Karpas-422 (cell line): ENCODE results near the gene UNG. TPM values are rescaled to one million over a fixed set of nuclear protein-coding genes. Genes with fewer than 3 reads are reported as not detected.
A peak's percentile ranks its signal among the peaks of the same experiment; 100 is the strongest.

Experiments
- DNase-seq: peaks from one replicate; pipeline ENCODE4 v3.0.0-alpha.2; 2015
- H2AFZ ChIP-seq: fragments of 200-600 bp; sonication (generic); 2 replicates; pipeline ENCODE4 v1.6.1; 2014; ENCODE audit warnings: antibody characterized with exemption, low read length, mixed read lengths
- H3K27ac ChIP-seq: fragments of 200-600 bp; sonication (generic); 2 replicates; pipeline ENCODE4 v1.5.1; 2014; ENCODE audit warnings: mild to moderate bottlenecking, low read length, moderate library complexity
- H3K27me3 ChIP-seq: fragments of 200-600 bp; sonication (generic); 2 replicates; pipeline ENCODE4 v1.6.1; 2014; ENCODE audit warnings: low read length, mixed read lengths
- H3K36me3 ChIP-seq: fragments of 200-600 bp; sonication (generic); 2 replicates; pipeline ENCODE4 v1.6.1; 2014; ENCODE audit warnings: low read length, mixed read lengths; ENCODE audit not compliant: insufficient read depth
- H3K4me1 ChIP-seq: fragments of 200-600 bp; sonication (generic); 2 replicates; pipeline ENCODE4 v1.6.1; 2014; ENCODE audit warnings: mild to moderate bottlenecking, low read length, mixed read lengths
- H3K4me2 ChIP-seq: fragments of 200-600 bp; sonication (generic); 2 replicates; pipeline ENCODE4 v1.6.1; 2014; ENCODE audit warnings: low read length, low read depth, mild to moderate bottlenecking; ENCODE audit not compliant: poor library complexity, severe bottlenecking
- H3K4me3 ChIP-seq: fragments of 200-600 bp; sonication (generic); 2 replicates; pipeline ENCODE4 v1.5.1; 2014; ENCODE audit warnings: mild to moderate bottlenecking, antibody characterized with exemption, low read length, mixed read lengths
- H3K79me2 ChIP-seq: fragments of 200-600 bp; sonication (generic); 2 replicates; pipeline ENCODE4 v1.6.1; 2014; ENCODE audit warnings: mild to moderate bottlenecking, low read length, mixed read lengths
- H3K9ac ChIP-seq: fragments of 200-600 bp; sonication (generic); 2 replicates; pipeline ENCODE4 v1.6.0; 2014; ENCODE audit warnings: low read length
- H3K9me2 ChIP-seq: fragments of 200-600 bp; sonication (generic), shearing (Covaris generic); replicated peaks from 2 replicates; pipeline ENCODE4 v1.6.0; 2014; ENCODE audit warnings: mild to moderate bottlenecking, low read length, moderate library complexity; ENCODE audit not compliant: insufficient read depth
- H3K9me3 ChIP-seq: fragments of 300-700, 200-600 bp; sonication (generic); 2 replicates; pipeline ENCODE4 v1.6.1; 2014; ENCODE audit warnings: low read length, mixed read lengths
- H4K20me1 ChIP-seq: fragments of 200-600 bp; sonication (generic); 2 replicates; pipeline ENCODE4 v1.6.1; 2014; ENCODE audit warnings: mild to moderate bottlenecking, antibody characterized with exemption, low read length, low read depth; ENCODE audit not compliant: insufficient read depth
- total RNA-seq: library from RNA; depleted of rRNA; stranded (reverse); fragments of >200 nt; shearing (Covaris generic); gene quantifications from 2 replicates; pipeline ENCODE4 v1.2.3, GENCODE V29; 2014; ENCODE audit warnings: low replicate concordance

Gene UNG
- total RNA-seq, 1 experiment from 2014 or later = 28.8 TPM

DNA sequence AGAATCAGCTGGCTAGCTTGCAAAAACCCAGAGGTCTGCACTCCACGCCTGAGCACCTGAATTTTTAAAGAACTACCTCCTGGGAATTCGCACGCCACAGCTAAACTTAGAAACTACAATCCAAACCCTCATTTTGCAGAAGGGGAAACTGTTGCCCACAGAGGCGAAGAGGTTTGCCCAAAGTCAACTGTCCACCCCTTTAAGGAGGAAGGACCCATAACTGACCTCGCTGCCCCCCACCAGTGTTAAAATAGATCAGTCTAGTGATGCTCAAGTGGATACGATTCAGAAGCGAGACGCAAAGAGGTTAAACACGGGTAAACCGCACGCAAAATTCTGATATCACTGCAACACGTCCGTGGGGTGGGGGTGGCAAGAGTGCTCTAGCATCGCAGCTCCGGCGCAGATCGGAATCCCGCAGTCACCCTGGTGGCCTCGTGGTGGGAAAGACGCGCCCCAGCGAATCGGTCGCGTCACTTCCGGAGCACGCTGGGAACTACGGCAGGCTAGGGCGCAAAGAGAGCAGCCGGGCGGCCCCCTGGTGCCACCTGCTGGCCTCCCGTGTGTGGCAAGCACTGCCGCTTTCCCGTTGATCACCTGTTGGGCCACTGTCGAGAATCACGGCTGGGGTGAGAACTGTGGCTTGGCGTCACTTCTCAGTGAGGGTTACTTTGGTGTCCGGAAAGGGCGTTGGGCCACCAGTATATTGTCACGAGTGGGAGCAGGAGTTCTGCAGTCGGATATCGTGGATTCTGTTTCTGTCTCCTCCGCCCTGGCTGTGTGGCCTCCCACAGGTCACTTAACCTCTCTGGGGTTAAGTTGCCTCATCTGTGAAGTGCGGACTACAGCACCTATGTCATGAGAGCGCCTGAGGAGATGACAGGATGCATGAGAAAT lies 4.1 kb upstream of the UNG start, which contains the start of gene ALKBH2:
Gene ALKBH2, minus strand, starts transcription at position 451 of the 897 bp plus-strand sequence. CDS start 686 bp downstream, outside the sequence.
- H3K4me1 ChIP-seq = peaks cover 36% of the 10 kb centered on the region
- H3K36me3 ChIP-seq = peaks cover 16% of the 10 kb centered on the region; the same call in 1 of the 2 replicates

DNA sequence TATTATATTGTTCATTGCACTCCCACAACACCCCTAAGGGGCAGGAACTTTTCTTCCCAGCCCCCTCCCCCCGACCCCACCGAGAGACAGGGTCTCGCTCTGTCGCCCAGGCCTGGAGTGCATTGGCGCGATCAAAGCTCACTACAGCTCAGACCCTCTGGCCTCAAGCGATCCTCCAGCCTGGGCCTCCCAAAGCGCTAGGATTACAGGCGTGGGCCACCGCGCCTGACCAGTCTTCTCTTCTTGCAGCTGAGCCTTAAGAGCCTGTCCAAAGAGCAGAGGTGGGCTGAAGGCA lies 310 bp upstream of the UNG start:
- no peak for DNase-seq
- no peaks in the 10 kb centered on the region for H3K9me3 ChIP-seq
- no peak overlapping the region for H3K27ac ChIP-seq
- peak overlapping the region; percentile 94 for H3K4me2 ChIP-seq
- no peaks in the 10 kb centered on the region for H4K20me1 ChIP-seq
- H3K79me2 ChIP-seq = peaks cover 37% of the 10 kb centered on the region
- H3K4me1 ChIP-seq = peaks cover 33% of the 10 kb centered on the region
- H3K4me3 ChIP-seq = peak overlapping the region; percentile 83
- peak overlapping the region; percentile 82 for H3K9ac ChIP-seq
- no peaks in the 10 kb centered on the region for H3K27me3 ChIP-seq
- H3K9me2 ChIP-seq = no peaks in the 10 kb centered on the region
- H2AFZ ChIP-seq = no peak overlapping the region; the same call in 1 of the 2 replicates
- H3K36me3 ChIP-seq = peaks cover 29% of the 10 kb centered on the region

More for the DNA sequence above, 4.1 kb upstream of the UNG start, which contains the start of gene ALKBH2:
- H3K9me3 ChIP-seq = no peaks in the 10 kb centered on the region
- H4K20me1 ChIP-seq = no peaks in the 10 kb centered on the region
- H3K4me3 ChIP-seq = peak within 1 kb of the TSS; percentile 76
- peaks cover 38% of the 10 kb centered on the region for H3K79me2 ChIP-seq
- DNase-seq = peak; percentile 98
- H3K9me2 ChIP-seq = no peaks in the 10 kb centered on the region
- peak within 1 kb of the TSS; percentile 74 for H3K4me2 ChIP-seq
- no peaks in the 10 kb centered on the region for H3K27me3 ChIP-seq
- peak within 1 kb of the TSS; percentile 69 for H3K27ac ChIP-seq
- H3K9ac ChIP-seq = peak within 1 kb of the TSS; percentile 82
- H2AFZ ChIP-seq = peak within 1 kb of the TSS; percentile 77

DNA sequence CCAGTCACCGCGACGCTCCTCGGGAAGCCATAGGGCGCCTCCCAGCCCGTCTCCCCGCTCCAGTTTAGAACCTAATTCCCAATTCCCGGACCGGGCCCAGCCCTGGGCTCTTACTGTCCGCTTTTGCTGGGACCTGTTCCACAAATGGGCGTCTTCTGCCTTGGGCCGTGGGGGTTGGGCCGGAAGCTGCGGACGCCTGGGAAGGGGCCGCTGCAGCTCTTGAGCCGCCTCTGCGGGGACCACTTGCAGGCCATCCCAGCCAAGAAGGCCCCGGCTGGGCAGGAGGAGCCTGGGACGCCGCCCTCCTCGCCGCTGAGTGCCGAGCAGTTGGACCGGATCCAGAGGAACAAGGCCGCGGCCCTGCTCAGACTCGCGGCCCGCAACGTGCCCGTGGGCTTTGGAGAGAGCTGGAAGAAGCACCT lies 797 bp downstream of the UNG start:
- H3K9ac ChIP-seq = peak overlapping the region; percentile 91
- peaks cover 22% of the 10 kb centered on the region for H3K4me1 ChIP-seq
- H3K27me3 ChIP-seq = no peaks in the 10 kb centered on the region
- peak overlapping the region; percentile 94 for H3K4me2 ChIP-seq
- H2AFZ ChIP-seq = peak overlapping the region; percentile 74; the same call in 1 of the 2 replicates
- no peaks in the 10 kb centered on the region for H3K9me2 ChIP-seq
- peak; percentile 71 for DNase-seq
- H3K4me3 ChIP-seq = peak overlapping the region; percentile 95
- peaks cover 30% of the 10 kb centered on the region for H3K36me3 ChIP-seq
- H3K9me3 ChIP-seq = no peaks in the 10 kb centered on the region
- no peaks in the 10 kb centered on the region for H4K20me1 ChIP-seq
- peaks cover 26% of the 10 kb centered on the region for H3K79me2 ChIP-seq
- peak overlapping the region; percentile 37; the same call in 1 of the 2 replicates for H3K27ac ChIP-seq

- Histone ChIP-seq H3K4me1 (peaks cover 19% of the 10 kb centered on the region), H3K79me2 (peaks cover 26% of the 10 kb centered on the region), H4K20me1 (no peaks in the 10 kb centered on the region), H3K9ac (peak overlapping the region; percentile 91), H3K9me2 (no peaks in the 10 kb centered on the region), H3K27me3 (no peaks in the 10 kb centered on the region), H3K36me3 (peaks cover 35% of the 10 kb centered on the region), H2AFZ (peak overlapping the region; percentile 74; the same call in 1 of the 2 replicates), H3K4me2 (peak overlapping the region; percentile 94), H3K27ac (peak overlapping the region; percentile 37; the same call in 1 of the 2 replicates), H3K9me3 (no peaks in the 10 kb centered on the region), H3K4me3 (peak overlapping the region; percentile 95)
- no peak for DNase-seq
Observed at GRCh38 chr12:109098651-109099050, 1.3 kb downstream of the UNG start.

DNA sequence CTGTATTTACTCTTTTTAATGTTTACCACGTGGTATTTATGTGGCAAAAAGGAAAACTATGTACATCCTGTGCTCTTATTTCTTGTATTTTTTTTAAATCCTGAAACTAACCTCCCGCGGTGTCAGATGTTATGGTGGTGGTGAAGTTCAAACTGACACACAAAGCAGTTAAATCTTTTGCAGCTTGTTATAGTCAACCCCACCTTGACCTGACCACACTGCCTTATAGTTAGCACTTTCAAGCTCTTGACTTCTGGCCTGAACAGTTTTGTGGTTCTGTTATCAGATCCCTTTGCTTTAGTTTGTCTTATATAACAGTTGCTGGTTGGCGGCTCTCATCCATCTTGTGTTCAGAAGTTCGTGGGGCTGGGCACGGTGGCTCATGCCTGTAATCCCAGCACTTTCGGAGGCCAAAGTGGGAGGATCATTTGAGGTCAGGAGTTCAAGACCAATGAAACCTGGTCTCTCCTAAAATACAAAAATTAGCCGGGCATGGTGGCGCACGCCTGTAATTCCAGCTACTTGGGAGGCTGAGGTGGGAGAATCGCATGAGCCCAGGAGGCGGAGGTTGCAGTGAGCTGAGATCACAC lies 2.1 kb downstream of the UNG start:
- 0 out of 2 replicates have a peak overlapping the region, but pooled peaks have one; percentile 91 for H3K9ac ChIP-seq
- no peaks in the 10 kb centered on the region for H4K20me1 ChIP-seq
- peaks cover 26% of the 10 kb centered on the region for H3K79me2 ChIP-seq
- H3K4me3 ChIP-seq = peak overlapping the region; percentile 95; the same call in 1 of the 2 replicates
- no peak overlapping the region for H3K27ac ChIP-seq
- peak overlapping the region; percentile 94 for H3K4me2 ChIP-seq
- H3K4me1 ChIP-seq = peaks cover 17% of the 10 kb centered on the region
- DNase-seq = no peak
- H3K9me3 ChIP-seq = no peaks in the 10 kb centered on the region
- no peaks in the 10 kb centered on the region for H3K27me3 ChIP-seq
- H2AFZ ChIP-seq = no peak overlapping the region
- H3K36me3 ChIP-seq = peaks cover 36% of the 10 kb centered on the region
- no peaks in the 10 kb centered on the region for H3K9me2 ChIP-seq

DNA sequence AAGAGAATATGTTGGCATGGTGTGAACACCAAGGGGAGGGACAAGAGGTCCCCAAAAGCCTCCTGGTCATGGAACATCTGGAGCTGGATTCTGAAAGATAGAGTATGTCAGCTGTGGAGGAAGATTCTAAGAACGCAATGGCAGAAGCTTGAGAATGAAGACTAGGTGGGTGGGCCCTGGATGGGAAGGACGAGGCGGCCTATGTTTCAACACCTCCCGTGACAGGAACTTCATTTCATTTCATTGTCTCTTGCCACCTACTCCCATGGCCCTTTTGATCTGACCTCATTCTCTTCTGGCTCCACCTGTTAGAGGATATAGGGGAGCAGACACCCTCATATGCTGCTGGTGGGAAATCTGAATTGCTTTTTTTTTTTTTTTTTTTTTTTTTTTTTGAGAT lies 3.3 kb downstream of the UNG start:
- no peak overlapping the region for H3K27ac ChIP-seq
- no peaks in the 10 kb centered on the region for H3K9me3 ChIP-seq
- no peaks in the 10 kb centered on the region for H3K9me2 ChIP-seq
- no peak overlapping the region for H3K4me3 ChIP-seq
- H3K27me3 ChIP-seq = no peaks in the 10 kb centered on the region
- H3K9ac ChIP-seq = no peak overlapping the region
- no peak for DNase-seq
- H3K4me2 ChIP-seq = no peak overlapping the region
- H3K36me3 ChIP-seq = peaks cover 42% of the 10 kb centered on the region
- H4K20me1 ChIP-seq = no peaks in the 10 kb centered on the region
- H2AFZ ChIP-seq = no peak overlapping the region
- peaks cover 26% of the 10 kb centered on the region for H3K79me2 ChIP-seq
- H3K4me1 ChIP-seq = peaks cover 17% of the 10 kb centered on the region

DNA sequence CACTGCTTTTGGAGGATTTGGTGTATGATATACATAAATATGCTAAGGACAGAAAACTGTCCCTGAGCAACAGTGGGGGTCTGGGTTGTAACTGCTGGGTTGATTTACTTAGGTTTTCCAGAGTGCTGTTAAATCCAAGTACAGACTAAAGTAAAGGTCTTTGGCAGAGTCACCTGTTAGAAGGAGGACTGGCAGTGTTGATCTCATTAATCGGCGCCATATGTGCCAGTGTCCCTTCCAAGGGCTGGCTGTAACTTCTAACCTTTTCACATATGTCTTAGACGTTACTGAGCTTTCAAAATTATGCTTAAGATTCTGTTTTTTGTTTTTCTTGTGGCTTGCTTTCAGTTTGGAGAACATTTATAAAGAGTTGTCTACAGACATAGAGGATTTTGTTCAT lies 5.1 kb downstream of the UNG start:
- no peak overlapping the region for H3K4me2 ChIP-seq
- no peak for DNase-seq
- H3K36me3 ChIP-seq = peaks cover 46% of the 10 kb centered on the region

GRCh38 chr12:109105176-109105575 lies 7.8 kb downstream of the UNG start:
- Histone ChIP-seq H3K4me1 (no peaks in the 10 kb centered on the region), H3K4me3 (no peak overlapping the region), H3K9me2 (no peaks in the 10 kb centered on the region), H3K27me3 (no peaks in the 10 kb centered on the region), H3K9me3 (no peaks in the 10 kb centered on the region), H3K79me2 (peaks cover 5% of the 10 kb centered on the region; the same call in 1 of the 2 replicates), H2AFZ (no peak overlapping the region), H3K36me3 (peaks cover 32% of the 10 kb centered on the region; the same call in 1 of the 2 replicates), H3K9ac (no peak overlapping the region), H3K4me2 (no peak overlapping the region), H4K20me1 (no peaks in the 10 kb centered on the region), H3K27ac (no peak overlapping the region)
- DNase-seq = no peak

More for the DNA sequence above, 5.1 kb downstream of the UNG start:
- Histone ChIP-seq H3K4me1 (peaks cover 12% of the 10 kb centered on the region), H3K27ac (no peak overlapping the region), H3K27me3 (no peaks in the 10 kb centered on the region), H3K4me3 (no peak overlapping the region), H3K79me2 (peaks cover 26% of the 10 kb centered on the region), H3K9me3 (no peaks in the 10 kb centered on the region), H3K9ac (no peak overlapping the region), H3K9me2 (no peaks in the 10 kb centered on the region), H2AFZ (no peak overlapping the region), H4K20me1 (no peaks in the 10 kb centered on the region)
